Adrenal gland (tissue), 19 donors: Measurements from ENCODE around the gene DDX25. TPM values are rescaled to one million over a fixed set of nuclear protein-coding genes. Genes with fewer than 3 reads are reported as not detected.
"Not testable (repeated sequence)": the region's sequence is repeated elsewhere in the genome, so short reads cannot be mapped to it uniquely, and the experiment has no call there.

Source experiments
- DNase-seq, 7 donors: peaks; one replicate each; pipeline ENCODE4 v3.0.0-alpha.2; 2019 to 2020
- H3K27ac ChIP-seq, 5 donors: fragments of 200-600 bp; sonication (generic) in 4 of 5; 1 replicate in 3 of 5; 2 replicates in 2 of 5; pipeline versions ENCODE4 v1.5.1 to v1.8.0; 2016 to 2020; ENCODE audit warnings: mild to moderate bottlenecking in 1 of 5
- H3K27me3 ChIP-seq: fragments of 200-600 bp; 2 replicates; pipeline ENCODE4 v1.8.0; 2021
- H3K36me3 ChIP-seq, 2 donors: fragments of 200-600 bp; replicated peaks in 1 of 2; 1 replicate in 1 of 2; 2 replicates in 1 of 2; pipeline versions ENCODE4 v1.5.1 to v1.8.0; 2018 to 2022
- H3K4me1 ChIP-seq, 2 donors: fragments of 200-600 bp; replicated peaks in 1 of 2; 1 replicate in 1 of 2; 2 replicates in 1 of 2; pipeline versions ENCODE4 v1.5.1 to v1.8.0; 2018 to 2021
- H3K4me3 ChIP-seq, 4 donors: fragments of 200-600 bp; sonication (generic) in 3 of 4; one replicate each; pipeline ENCODE4 v1.5.1; 2016 to 2018
- H3K9me3 ChIP-seq, 3 donors: fragments of 200-600 bp; sonication (generic) in 1 of 3; replicated peaks in 1 of 3; 1 replicate in 2 of 3; 2 replicates in 1 of 3; pipeline versions ENCODE4 v1.5.1 to v1.8.0; 2016 to 2021
- CTCF ChIP-seq, 6 experiments: fragments of 450-650 bp in 4 of 6; fragments of 200-600 bp in 2 of 6; sonication (generic) in 1 of 6; IDR thresholded peaks; 1 replicate in 5 of 6; 2 replicates in 1 of 6; pipeline versions ENCODE4 v1.5.1 to v1.8.0; 2016 to 2021; ENCODE audit warnings: antibody characterized with exemption in 6 of 6, mild to moderate bottlenecking in 2 of 6, moderate library complexity in 1 of 6
- POLR2A ChIP-seq, 2 donors: fragments of 450-650 bp; IDR thresholded peaks; one replicate each; pipeline ENCODE4 v1.6.1; 2017; ENCODE audit warnings: antibody characterized with exemption in 2 of 2, mild to moderate bottlenecking in 2 of 2, moderate library complexity in 1 of 2
- WGBS, 4 donors: extraction: QIAGEN DNeasy Blood & Tissue Kit in 2 of 4; methylation state at CpG; one replicate each; pipeline versions ENCODE4 v1.1.5 to v1.1.7; 2013 to 2017; 5-methylcytosine and 5-hydroxymethylcytosine counted together
- intact Hi-C, 2 donors: fragments of 100-400 bp; cut with DNase I; formaldehyde crosslinking; loops; one replicate each; pipeline versions ENCODE4 v1.14.1 to v1.15.0; 2022 to 2023
- long read RNA-seq, 10 donors: library from polyadenylated mRNA in 3 of 10; unstranded in 2 of 10; stranded (forward) in 1 of 10; transcript quantifications; one replicate each; pipeline ENCODE4 v2.0.0 and lab custom pipeline, GENCODE V29; 2021 to 2026
- polyA plus RNA-seq, 3 donors: library from polyadenylated mRNA; stranded (reverse); fragments of 200-250 nt in 2 of 3; fragments of 350-450 nt in 1 of 3; fragmentation: Illumina TruSeq in 1 of 3; extraction: RNeasy Lipid Tissue Mini Kit (QIAGEN cat#74804) in 1 of 3; gene quantifications; one replicate each; pipeline ENCODE4 v1.2.3, GENCODE V29; 2013 to 2014
- total RNA-seq, 9 donors: library from RNA; depleted of rRNA in 4 of 9; stranded (reverse); fragments of >200 nt in 4 of 9; fragments of 120-200 nt in 1 of 9; fragmentation: NEBNext Ultra II Directional in 1 of 9; extraction: Animal tissue kit (Norgen Biotek cat#: 25700) in 1 of 9; gene quantifications; one replicate each; pipeline versions ENCODE4 v1.1.0 to v1.2.4, GENCODE V29; 2013 to 2023
- donor health status: healthy with polysubstance abuse.
- donor health status: Bipolar disorder and iron deficiency.
- donor health status: DM: yes; HTN: yes; CAD: no.
- donor health status: DM: no; HTN: no; CAD: no.
- donor health status: DM: no; HTN: no; CAD: no.
- donor health status: DM: yes; HTN: yes; CAD: no.

Gene DDX25
- total RNA-seq (1 to 10 TPM in 2 of 9 donors, under 1 TPM in 4, not detected in 3; 0.18 to 7.4 (median 0.90) TPM), polyA plus RNA-seq (1 to 10 TPM in 2 of 3 donors, under 1 TPM in 1; 0.88 to 3.6 (median 2.5) TPM)
- long read RNA-seq, donor 1, full-length matches to known transcripts, result 3 of 3 reads
- long read RNA-seq, donor 1, partial matches to known transcripts, result 0 of 3 reads
- long read RNA-seq, donor 1, other reads (novel, unspliced or antisense), result 0 of 3 reads
- long read RNA-seq, donor 2, result 0 reads
- long read RNA-seq, donor 3, result 0 reads
- long read RNA-seq, donor 4, result 0 reads
- long read RNA-seq, donor 5, partial matches to known transcripts, result 0 of 1 reads
- long read RNA-seq, donor 5, other reads (novel, unspliced or antisense), result 1 of 1 reads
- long read RNA-seq, donor 6, full-length matches to known transcripts, result 5 of 6 reads
- long read RNA-seq, donor 6, partial matches to known transcripts, result 0 of 6 reads
- long read RNA-seq, donor 6, other reads (novel, unspliced or antisense), result 1 of 6 reads
- long read RNA-seq, donor 7, result 0 reads
- long read RNA-seq, donor 8, result 0 reads
- long read RNA-seq, donor 9, result 0 reads
- long read RNA-seq, donor 10, full-length matches to known transcripts, result 1 of 1 reads
- long read RNA-seq, donor 10, partial matches to known transcripts, result 0 of 1 reads
- long read RNA-seq, donor 10, other reads (novel, unspliced or antisense), result 0 of 1 reads

DNA sequence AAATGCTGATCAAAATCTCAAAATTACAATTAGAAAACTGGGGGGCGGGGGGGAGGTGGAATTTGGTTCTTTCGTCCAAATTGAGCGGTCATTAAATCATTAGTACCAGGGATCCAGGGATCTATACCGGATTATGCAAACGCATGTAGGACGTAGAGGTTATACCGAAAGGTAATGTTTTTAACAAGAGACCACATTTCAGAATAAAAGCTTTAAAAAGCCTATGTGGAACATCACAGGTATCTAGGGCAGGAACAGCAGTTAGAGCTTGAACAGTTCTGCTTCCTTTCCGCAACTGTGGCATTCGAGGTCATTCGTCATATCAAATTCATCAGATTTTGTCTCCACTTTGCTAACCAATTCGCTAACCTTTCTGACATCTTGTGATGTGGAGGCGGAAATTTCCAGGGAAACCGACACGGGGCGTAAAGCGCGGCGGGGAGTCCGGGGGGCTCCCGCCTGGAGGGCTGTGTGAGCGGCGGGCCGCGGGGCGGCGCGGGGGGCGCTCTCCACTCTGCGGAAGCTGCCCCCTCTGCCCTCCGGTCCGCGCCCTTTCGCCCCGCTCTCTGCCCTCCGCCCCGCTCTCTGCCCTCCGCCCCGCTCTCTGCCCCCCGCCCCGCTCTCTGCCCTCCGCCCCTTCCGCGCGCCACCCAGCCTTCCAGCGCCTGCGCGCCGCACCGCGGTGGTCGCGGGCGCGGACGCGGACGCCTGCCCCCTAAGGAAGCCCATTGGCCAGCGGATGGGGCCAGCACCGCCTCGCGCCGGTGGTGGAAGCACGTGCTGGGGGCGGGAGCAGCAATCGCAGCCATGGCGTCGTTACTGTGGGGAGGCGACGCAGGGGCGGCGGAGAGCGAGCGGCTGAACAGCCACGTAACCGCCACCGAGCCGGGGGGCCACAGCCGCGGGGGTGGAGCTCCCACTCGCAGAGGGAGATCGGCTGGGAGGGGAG is at the start of gene DDX25:
Gene DDX25 (plus strand): TSS at position 798 of the 949 bp plus-strand sequence. CDS start 10 bp downstream, at position 808.
- intact Hi-C loops, result no loop called here

GRCh38 chr11:125857670-125858069 is 46.6 kb upstream of the DDX25 start:
- H3K4me3 ChIP-seq, intact Hi-C loops, DNase-seq, H3K36me3 ChIP-seq, H3K9me3 ChIP-seq, H3K27me3 ChIP-seq, H3K27ac ChIP-seq, H3K4me1 ChIP-seq: not testable (repeated sequence)
- WGBS, 4 donors, result 79 to 93% (median 88%) methylated on average over 2 to 9 of the region's 9 CpGs

More for the DNA sequence above, at the start of gene DDX25:
- no peaks in the 10 kb centered on the region for H3K9me3 ChIP-seq
- TF ChIP-seq POLR2A (IDR thresholded peaks at IDR 0.05) (no peak), CTCF (IDR thresholded peaks at IDR 0.05) (no peak)
- H3K27me3 ChIP-seq, result peaks cover 8% of the 10 kb centered on the region
- H3K27ac ChIP-seq, result peak within 1 kb of the TSS in 1 of 5 donors; percentile 89
- H3K36me3 ChIP-seq, result peaks cover 0 to 10% of the 10 kb centered on the region in 2 donors
- peaks cover 9 to 24% of the 10 kb centered on the region in 2 donors for H3K4me1 ChIP-seq
- peak within 1 kb of the TSS in 2 of 4 donors; percentile 61 to 87 for H3K4me3 ChIP-seq
- WGBS, 4 donors, result 2 to 5% (median 2%) methylated on average over 20 to 81 of the region's 81 CpGs
- DNase-seq, result peak in 1 of 7 donors; percentile 66

DNA sequence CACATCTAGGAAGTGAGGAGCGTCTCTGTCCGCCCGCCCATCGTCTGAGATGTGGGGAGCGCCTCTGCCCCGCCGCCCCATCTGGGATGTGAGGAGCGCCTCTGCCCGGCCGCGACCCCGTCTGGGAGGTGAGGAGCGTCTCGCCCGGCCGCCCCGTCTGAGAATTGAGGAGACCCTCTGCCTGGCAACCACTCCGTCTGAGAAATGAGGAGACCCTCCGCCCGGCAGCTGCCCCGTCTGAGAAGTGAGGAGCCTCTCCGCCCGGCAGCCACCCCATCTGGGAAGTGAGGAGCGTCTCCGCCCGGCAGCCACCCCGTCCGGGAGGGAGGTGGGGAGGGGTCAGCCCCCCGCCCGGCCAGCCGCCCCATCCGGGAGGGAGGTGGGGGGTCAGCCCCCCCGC is 41.5 kb upstream of the DDX25 start:
- intact Hi-C loops, DNase-seq, H3K4me3 ChIP-seq, H3K4me1 ChIP-seq, H3K9me3 ChIP-seq, H3K27ac ChIP-seq, H3K27me3 ChIP-seq, H3K36me3 ChIP-seq: not testable (repeated sequence)
- WGBS, 4 donors, result 95 to 100% (median 97%) methylated on average over 4 to 33 of the region's 33 CpGs; no CpG with 5 or more reads in 1 of the 4 donors

DNA sequence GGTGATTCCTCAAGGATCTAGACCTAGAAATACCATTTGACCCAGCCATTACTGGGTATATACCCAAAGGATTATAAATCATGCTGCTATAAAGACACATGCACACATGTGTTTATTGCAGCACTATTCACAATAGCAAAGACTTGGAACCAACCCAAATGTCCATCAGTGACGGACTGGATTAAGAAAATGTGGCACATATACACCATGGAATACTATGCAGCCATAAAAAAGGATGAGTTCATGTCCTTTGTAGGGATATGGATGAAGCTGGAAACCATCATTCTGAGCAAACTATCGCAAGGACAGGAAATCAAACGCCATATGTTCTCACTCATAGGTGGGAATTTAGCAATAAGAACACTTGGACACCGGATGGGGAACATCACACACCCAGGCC is 39.0 kb upstream of the DDX25 start:
- H3K9me3 ChIP-seq, H3K4me1 ChIP-seq, H3K27me3 ChIP-seq, H3K27ac ChIP-seq, H3K36me3 ChIP-seq, DNase-seq, intact Hi-C loops, H3K4me3 ChIP-seq: not testable (repeated sequence)
- WGBS, 4 donors, result 91 to 97% (median 92%) methylated on average over 4 of the region's 4 CpGs

DNA sequence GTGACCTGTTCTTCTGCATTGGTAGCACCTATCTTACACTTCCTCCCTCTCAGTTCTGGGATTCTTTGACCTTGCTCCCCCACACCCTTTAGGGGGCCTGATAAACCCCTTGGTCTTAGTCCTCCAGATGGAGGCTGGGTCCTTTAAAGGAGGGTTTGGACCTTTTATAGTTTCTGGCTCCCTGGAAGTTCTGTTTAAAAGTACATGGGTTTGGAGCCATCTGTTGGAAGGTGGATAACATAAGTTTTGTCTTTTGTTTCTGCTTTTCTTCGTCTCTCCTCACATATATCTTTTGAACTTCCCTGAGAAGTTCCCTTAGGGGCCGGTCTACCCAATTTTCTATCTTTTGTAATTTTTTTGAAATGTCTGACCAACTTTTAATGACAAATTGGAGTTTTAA is 34.8 kb upstream of the DDX25 start:
- Histone ChIP-seq H3K27ac (no peak overlapping the region), H3K36me3 (no peaks in the 10 kb centered on the region), H3K4me3 (no peak overlapping the region), H3K9me3 (no peaks in the 10 kb centered on the region), H3K27me3 (no peaks in the 10 kb centered on the region), H3K4me1 (no peaks in the 10 kb centered on the region)
- 67 to 85% (median 81%) methylated on average over 2 of the region's 2 CpGs for WGBS, 4 donors
- DNase-seq, result no peak
- intact Hi-C loops, result no loop called here
- TF ChIP-seq CTCF (IDR thresholded peaks at IDR 0.05), result no peak
- no peak for TF ChIP-seq POLR2A (IDR thresholded peaks at IDR 0.05)
